CD1c-positive myeloid dendritic cell (primary cell): ENCODE results near the gene LRRC8A.
A peak's percentile ranks its signal among the peaks of the same experiment; 100 is the strongest.

ENCODE experiments used
- DNase-seq: peaks from one replicate; pipeline ENCODE4 v3.0.0-alpha.2; 2016; ENCODE audit errors: extremely low spot score

The LRRC8A gene

GRCh38 chr9:128901822-128902221 lies 19.9 kb downstream of the LRRC8A start:
- no peak for DNase-seq

- DNase-seq: peak; percentile 52
Measured at GRCh38 chr9:128902351-128903078, 20.6 kb downstream of the LRRC8A start.

GRCh38 chr9:128903079-128903461 lies 21.1 kb downstream of the LRRC8A start:
- no peak for DNase-seq

DNA sequence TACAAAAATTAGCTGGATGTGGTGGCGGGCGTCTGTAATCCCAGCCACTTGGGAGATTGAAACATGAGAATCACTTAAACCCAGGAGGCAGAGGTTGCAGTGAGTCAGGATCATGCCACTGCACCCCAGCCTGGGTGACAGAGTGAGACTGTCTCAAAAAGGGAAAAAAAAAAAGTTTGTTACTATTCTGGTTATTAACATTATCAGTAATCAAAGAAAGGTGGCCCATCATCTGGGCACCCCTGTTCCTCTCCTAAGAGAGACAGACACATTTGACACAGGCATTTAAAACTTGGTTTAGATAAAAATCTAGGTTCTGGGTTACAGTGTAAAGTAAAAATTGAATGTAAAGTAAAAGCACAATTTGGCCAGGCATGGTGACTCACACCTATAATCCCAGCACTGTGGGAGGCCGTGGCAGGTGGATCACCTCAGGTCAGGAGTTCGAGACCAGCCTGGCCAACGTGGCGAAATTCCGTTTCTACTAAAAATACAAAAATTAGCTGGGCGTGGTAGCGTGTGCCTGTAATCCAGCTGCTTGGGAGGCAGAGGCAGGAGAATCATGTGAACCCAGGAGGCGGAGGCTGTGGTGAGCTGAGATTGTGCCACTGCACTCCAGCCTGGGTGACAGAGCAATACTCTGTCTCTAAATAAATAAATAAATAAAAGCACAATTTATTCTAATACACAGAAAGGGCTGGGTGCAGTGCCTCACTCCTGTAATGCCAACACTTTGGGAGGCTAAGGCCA lies 22.1 kb downstream of the LRRC8A start:
- DNase-seq: no peak

DNA sequence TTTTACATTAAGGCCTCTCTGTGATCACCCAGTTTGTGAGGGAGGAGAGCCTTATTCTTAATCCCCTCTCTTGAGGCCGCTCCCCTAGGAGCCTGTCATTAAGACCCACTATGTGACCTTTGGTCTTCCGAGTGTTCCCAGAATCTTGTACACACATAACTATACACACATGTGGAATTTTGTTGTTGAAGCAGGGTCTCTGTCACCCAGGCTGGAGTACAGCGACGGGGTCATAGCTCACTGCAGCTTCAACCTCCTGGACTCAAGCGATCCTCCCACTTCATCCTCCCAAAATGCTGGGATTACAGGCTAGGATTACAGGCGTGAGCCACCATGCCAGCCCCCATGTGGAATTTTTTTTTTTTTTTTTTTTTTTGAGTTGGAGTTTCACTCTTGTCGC lies 24.0 kb downstream of the LRRC8A start:
- no peak for DNase-seq

DNA sequence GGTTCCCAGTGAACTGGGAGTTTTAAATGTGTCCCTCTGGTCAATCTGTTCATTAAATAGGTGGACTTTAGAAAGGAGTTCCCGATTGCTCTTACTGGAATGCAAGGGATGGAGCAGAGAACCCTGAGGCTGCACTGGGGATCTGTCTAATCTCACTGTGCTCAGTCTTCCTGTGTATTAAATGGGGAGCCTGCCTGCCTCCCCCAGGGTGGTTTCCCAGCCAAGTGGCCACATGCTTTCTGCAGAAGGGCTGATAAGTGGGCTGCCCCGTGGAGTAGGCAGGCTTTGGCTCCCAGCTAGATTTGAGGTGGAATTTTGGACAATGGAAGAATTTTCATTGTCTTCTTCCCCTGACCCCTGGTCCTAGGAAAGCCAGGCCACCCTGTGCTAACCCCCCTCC lies 24.8 kb downstream of the LRRC8A start:
- no peak for DNase-seq

DNA sequence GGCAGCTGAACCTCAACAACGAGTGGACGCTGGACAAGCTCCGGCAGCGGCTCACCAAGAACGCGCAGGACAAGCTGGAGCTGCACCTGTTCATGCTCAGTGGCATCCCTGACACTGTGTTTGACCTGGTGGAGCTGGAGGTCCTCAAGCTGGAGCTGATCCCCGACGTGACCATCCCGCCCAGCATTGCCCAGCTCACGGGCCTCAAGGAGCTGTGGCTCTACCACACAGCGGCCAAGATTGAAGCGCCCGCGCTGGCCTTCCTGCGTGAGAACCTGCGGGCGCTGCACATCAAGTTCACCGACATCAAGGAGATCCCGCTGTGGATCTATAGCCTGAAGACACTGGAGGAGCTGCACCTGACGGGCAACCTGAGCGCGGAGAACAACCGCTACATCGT lies 26.4 kb downstream of the LRRC8A start:
- no peak for DNase-seq

DNA sequence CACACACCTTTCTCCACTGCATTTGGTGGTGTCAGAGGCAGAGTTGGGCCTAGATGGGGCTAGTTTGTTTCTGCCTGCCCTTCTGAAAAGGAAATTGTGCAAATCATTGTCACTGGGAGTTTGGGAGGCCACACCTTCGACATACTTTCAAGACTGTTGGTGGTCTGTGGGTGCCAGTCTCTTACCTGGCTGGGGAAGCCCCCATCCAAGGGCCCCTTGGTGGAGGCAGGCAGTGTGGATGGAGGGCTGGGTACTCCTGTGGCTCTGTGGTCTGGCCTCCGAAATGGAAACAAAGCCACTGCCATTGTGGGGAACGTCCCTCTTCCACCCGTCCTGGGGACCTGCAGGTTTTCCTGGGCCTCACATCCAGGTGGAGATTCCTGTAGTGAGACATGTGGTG lies 27.9 kb downstream of the LRRC8A start:
- DNase-seq: no peak

DNA sequence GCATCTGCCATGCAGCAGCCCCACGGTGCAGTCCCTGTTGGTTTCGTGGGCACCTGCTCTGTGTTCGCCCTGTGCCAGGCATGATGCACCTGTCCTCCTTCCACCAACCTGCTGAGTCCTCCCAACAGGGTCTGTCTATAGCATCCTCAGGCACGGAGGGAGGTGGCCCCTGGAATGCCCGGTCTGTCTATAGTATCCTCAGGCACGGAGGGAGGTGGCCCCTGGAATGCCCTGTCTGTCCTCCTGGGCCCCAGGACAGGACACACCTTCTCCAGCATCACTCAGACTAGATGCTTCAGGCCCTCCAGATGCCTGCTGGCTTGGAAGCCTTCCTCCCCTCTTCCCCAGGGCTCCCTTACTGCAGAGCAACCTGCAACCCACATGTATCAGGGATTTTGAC lies 29.0 kb downstream of the LRRC8A start:
- no peak for DNase-seq

GRCh38 chr9:128911529-128912035 lies 29.6 kb downstream of the LRRC8A start:
- DNase-seq: no peak

GRCh38 chr9:128912270-128912853 lies 30.4 kb downstream of the LRRC8A start:
- DNase-seq: peak; percentile 64

DNA sequence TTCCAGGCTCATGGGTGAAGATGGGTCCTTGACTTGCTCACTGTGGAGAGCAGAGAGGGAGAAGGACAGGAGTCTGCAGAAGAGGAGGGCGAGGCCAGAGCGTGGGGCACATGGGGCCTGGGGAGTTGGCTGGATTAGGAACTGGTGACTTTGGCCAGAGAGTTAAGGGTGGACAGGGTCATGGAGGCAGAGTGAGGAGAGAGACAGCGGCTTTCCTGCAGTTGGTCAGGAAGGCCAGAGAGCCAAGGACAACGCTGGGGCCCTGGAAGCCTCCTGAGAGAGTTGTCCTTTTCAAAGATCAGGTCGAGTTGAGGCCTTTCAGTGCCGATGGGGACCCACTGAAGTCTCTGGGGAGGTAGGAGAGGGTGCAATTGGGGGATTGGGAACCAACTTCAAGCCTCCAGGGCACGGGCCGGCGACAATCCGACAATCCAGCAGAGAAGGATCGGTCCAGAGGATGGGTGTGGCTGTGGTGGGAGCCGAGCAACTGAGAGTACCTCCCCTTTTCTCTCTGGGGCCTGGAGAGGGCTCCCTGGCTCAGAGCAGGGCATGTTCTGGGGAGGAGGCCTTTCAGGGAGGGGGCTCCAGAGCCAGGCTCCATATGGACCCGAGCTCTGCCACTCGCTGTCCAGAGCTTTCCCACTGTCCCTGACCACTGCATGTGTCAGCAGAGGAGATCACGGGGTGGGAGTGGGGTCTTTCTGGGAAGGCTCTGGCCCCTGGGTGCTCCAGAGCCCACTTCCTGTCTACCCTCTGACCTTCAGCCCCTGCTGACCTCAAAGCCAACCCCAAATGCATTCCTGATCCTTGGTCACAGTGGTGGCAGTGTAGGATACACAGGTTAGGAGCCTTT lies 31.3 kb downstream of the LRRC8A start:
- DNase-seq: no peak

DNA sequence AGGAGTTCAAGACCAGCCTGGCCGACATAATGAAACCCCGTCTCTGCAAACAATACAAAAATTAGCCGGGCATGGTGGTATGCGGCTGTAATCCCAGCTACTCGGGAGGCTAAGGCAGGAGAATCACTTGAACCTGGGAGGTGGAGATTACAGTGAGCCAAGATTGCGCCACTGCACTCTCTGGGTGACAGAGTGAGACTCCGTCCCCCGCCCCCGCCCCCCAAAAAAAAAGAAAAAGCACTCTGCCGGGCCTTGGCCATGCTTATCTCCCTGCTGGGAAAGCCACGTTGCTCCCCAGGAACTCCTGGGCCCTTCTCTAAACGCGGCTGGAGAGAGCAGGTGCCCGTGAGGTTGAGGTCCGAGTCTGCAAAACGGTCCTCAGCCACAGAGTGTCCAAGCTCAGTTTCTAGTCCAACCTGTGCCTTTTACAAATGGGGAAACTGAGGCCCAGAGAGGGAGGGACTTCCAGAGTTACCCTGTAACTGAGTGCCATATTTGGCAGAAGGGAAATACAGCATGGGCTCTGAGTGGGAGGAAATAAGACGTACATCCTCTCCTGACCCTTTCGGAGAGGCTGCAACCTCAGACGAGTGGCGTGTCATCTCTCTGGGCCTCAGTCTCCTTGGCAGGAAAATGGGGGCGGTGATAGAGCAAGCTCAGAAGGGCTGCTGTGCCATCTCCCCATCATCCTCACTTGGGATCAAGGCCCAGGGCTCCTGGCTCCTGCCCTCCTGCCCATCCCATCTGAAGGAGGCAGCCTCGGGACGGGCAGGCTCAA lies 32.3 kb downstream of the LRRC8A start:
- peak; percentile 26 for DNase-seq

DNA sequence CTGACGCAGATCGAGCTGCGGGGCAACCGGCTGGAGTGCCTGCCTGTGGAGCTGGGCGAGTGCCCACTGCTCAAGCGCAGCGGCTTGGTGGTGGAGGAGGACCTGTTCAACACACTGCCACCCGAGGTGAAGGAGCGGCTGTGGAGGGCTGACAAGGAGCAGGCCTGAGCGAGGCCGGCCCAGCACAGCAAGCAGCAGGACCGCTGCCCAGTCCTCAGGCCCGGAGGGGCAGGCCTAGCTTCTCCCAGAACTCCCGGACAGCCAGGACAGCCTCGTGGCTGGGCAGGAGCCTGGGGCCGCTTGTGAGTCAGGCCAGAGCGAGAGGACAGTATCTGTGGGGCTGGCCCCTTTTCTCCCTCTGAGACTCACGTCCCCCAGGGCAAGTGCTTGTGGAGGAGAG lies 34.3 kb downstream of the LRRC8A start:
- DNase-seq: no peak

- DNase-seq: no peak
Measured at GRCh38 chr9:128916745-128917144, 34.8 kb downstream of the LRRC8A start.

- DNase-seq: no peak
Measured at GRCh38 chr9:128917151-128917849, 35.4 kb downstream of the LRRC8A start.

DNA sequence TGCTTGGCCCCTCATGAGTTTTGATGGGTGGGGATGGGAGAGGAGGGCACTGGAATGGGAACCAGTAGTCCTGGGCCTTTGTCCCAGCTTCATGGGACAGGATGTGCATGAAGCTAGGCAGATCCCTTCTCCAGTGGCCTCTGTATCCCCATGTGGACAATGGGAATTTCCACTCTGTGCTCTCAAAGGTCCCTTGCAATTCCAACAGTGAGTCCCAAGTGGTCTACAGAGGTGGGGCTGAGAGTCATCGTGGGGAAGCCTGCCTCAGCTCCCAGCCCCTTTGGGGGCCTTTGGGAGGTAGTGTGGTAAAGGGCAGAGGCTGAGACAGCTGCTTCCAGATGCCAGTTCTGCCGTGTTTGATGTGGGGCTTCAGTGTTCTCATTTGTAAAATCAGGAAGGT lies 37.0 kb downstream of the LRRC8A start:
- DNase-seq: no peak

GRCh38 chr9:128919402-128920089 lies 37.6 kb downstream of the LRRC8A start:
- DNase-seq: no peak

GRCh38 chr9:128920381-128921058 lies 38.6 kb downstream of the LRRC8A start, which contains the start of gene PHYHD1:
TSS of gene PHYHD1 (plus strand) at chr9:128920982. CDS start at chr9:128922324, 1,342 bp downstream.
- no peak for DNase-seq
